HG03280 (cell line): ENCODE data around the gene SETD6.
"Not testable (repeated sequence)": the region's sequence is repeated elsewhere in the genome, so short reads cannot be mapped to it uniquely, and the experiment has no call there.

Experiments
- ATAC-seq: cut with Tn5 transposase; IDR thresholded peaks from one replicate; pipeline ENCODE4 v1.9.1; 2021; ENCODE audit warnings: mild to moderate bottlenecking, moderate library complexity; ENCODE audit not compliant: unreplicated experiment

Gene SETD6

GRCh38 chr16:58537124-58537906 is 22.0 kb downstream of the SETD6 start:
- ATAC-seq, result no peak

DNA sequence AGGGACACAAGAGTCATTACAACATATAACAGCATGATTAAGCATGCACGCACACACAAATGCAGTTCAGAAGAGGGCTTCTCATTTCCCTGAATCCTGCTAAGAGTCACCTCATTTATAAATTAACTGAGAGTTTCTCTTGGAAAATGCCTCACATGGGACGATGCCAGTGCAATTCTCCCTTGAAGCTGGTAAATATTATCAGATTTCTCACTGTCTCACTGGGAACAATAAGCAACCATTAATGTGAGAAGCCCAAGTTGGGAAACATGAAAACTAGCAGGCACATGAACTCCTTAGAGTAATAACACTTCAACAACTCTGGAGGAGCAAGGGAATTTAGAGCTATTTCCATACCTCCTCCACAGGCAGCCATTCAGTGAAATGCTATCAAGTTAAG is 26.4 kb downstream of the SETD6 start:
- ATAC-seq, result no peak

DNA sequence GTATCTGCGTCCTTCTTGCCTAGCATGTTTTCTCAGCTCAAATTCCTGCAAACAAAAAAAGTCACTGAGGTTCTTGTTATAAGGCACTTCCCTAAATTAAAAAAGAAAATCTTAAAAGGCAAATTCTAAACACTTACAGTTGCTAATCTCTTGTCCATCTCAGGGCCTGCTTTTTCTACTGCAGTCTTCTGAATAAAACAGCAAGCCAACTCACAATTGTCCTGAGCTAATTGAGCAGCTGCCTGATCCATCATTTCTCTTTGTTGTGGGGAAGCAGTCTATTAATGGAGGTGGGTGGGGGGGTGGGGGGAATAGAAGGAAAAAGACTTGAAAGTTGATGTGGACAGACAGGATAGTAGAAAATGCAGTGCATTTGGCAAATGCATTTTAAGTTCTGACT is 27.0 kb downstream of the SETD6 start:
- ATAC-seq, result no peak

DNA sequence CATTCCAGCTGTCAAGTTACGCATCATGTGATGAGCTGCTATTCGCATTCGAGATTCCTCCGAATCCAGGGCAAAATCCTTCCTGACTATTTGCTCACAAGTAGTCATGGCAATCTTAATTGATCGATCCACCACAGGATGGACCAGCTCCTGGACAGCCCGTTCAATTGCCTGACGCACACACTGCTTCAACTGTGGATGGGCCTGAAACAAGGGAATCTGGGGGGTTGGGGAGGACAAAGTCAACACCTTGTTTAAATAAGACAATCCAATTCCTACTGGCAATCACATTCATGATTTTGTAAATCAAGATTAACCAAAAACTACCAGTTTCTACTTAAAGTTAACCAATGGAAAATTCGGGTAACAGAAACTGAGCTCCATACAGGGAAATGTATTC is 28.4 kb downstream of the SETD6 start:
- ATAC-seq, result no peak

DNA sequence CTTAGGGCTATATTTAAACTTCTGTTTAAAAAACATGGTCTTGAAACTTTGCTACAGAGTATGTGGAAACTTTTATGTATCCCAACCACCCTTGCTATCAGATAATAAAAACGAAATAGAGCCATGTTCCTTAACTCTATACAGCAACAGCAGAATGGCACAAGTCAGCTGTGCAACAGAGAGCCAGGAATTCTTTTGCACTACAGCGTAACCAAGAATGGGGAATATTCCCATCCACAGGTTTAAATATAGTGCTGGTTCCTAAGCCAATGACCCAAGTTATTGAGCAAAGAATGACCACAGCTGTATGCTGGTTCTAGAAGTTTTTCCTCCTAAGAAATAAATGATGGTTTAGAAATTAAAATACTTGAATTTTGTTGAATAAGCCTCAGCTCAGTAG is 33.1 kb downstream of the SETD6 start:
- no peak for ATAC-seq

DNA sequence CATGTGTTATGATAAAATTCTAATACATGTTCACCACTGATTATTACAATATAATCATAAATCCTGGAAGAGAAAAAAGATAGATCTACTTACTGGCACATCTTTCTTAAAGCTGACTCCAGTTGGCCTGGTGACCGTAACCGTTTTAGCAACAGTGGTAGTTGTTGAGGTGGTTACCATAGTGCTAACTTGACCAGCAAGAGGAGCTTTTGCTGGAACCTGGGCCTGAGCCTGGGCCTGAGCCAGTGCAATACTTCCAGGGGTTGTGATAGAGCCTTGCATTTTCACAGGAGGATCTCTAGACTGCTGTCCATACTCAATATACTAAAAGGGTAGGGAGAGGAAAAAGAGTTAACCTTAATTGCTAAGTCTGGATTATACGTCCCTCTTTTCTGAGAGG is 36.2 kb downstream of the SETD6 start:
- no peak for ATAC-seq

DNA sequence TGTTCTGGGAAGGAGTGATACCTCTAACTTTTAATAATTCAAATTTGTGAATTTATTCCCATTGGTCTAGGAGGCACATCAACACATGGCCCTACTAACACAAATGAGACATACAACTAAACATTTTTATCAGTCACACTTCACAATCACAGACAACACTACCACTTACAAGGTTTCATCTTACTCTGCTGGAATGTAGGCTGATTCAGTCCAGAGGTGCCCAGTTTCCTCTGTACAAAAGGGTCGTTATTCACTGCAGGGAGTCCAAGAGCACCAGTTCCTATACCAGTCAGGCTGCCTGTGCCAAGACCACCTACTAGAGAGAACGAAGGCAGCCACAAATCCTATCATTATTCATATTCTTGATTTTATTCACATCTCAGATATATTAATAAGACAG is 41.4 kb downstream of the SETD6 start:
- no peak for ATAC-seq

GRCh38 chr16:58563235-58563634 is 47.9 kb downstream of the SETD6 start:
- no peak for ATAC-seq

GRCh38 chr16:58563775-58564174 is 48.5 kb downstream of the SETD6 start:
- ATAC-seq, result no peak

DNA sequence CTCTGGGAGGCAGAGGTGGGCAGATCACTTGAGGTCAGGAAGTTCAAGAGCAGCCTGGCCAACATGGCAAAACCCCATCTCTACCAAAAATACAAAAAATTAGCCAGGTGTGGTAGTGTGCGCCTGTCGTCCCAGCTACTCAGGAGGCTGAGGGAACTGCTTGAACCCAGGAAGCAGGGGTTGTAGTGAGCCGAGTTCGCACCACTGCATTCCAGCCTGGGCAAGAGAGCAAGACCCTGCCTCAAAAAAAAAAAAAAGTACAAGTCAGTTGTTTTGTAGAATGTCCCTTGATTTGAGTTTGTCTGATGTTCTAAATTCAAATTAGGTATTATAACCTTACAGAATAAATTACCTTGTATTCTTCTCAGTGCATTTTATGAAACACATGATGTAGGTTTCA is 50.4 kb downstream of the SETD6 start:
- ATAC-seq, result not testable (repeated sequence)
